H1 (cell line): ENCODE measurements around the gene MAPT. TPM values are rescaled to one million over a fixed set of nuclear protein-coding genes. Genes with fewer than 3 reads are reported as not detected.
A peak's percentile ranks its signal among the peaks of the same experiment; 100 is the strongest.

Experiments
- CTCF ChIA-PET: fragments of 300-600 bp; sonication (Branson Sonifier 250); formaldehyde crosslinking; loops from one replicate; lab custom pipeline; 2021; ENCODE audit not compliant: partially characterized antibody; lab: Charles Lee
- POLR2A ChIA-PET: fragments of 300-600 bp; sonication (Branson Sonifier 250); formaldehyde crosslinking; loops from one replicate; lab custom pipeline; 2021; ENCODE audit warnings: inconsistent platforms; ENCODE audit not compliant: partially characterized antibody; lab: Charles Lee
- DNase-seq, 2 experiments: peaks; one replicate each; pipeline versions ENCODE4 v3.0.0 to v3.0.0-alpha.2; 2010 to 2022; ENCODE audit warnings: low spot score in 2 of 2, low read depth in 1 of 2, mixed read lengths in 1 of 2
- FAIRE-seq: peaks from 2 replicates; lab custom pipeline; 2011; peaks lifted over from hg19 to GRCh38; lab: Jason Lieb, UNC
- H2AFZ ChIP-seq: 2 replicates; pipeline ENCODE4 v1.8.1; 2012; ENCODE audit warnings: low read length, inconsistent platforms
- H2AK5ac ChIP-seq: 2 replicates; pipeline ENCODE4 v1.6.1; 2013; ENCODE audit warnings: low read depth, low read length
- H2BK120ac ChIP-seq: replicated peaks from 2 replicates; pipeline ENCODE3; 2013; ENCODE audit warnings: low read depth, low read length, inconsistent platforms
- H2BK12ac ChIP-seq: 2 replicates; pipeline ENCODE4 v1.6.1; 2013; ENCODE audit warnings: low read depth, low read length
- H2BK15ac ChIP-seq: 2 replicates; pipeline ENCODE4 v1.6.1; 2013; ENCODE audit warnings: low read length
- H2BK20ac ChIP-seq: 2 replicates; pipeline ENCODE4 v1.6.1; 2013; ENCODE audit warnings: low read length
- H2BK5ac ChIP-seq: 2 replicates; pipeline ENCODE4 v1.6.1; 2013; ENCODE audit warnings: low read depth, low read length
- H3K14ac ChIP-seq: 2 replicates; pipeline ENCODE4 v1.6.1; 2013; ENCODE audit warnings: inconsistent platforms; ENCODE audit not compliant: insufficient read length
- H3K18ac ChIP-seq: 2 replicates; pipeline ENCODE4 v1.6.1; 2013; ENCODE audit warnings: low read length; ENCODE audit errors: extremely low read depth
- H3K23ac ChIP-seq: 2 replicates; pipeline ENCODE4 v1.6.1; 2013; ENCODE audit warnings: inconsistent platforms; ENCODE audit not compliant: insufficient read length
- H3K23me2 ChIP-seq: 2 replicates; pipeline ENCODE4 v1.6.1; 2013; ENCODE audit warnings: low read depth, low read length
- H3K27ac ChIP-seq: 2 replicates; pipeline ENCODE4 v1.6.1; 2011; ENCODE audit warnings: low read depth, low read length, inconsistent platforms
- H3K27me3 ChIP-seq, 4 experiments: replicated peaks in 1 of 4; 1 replicate in 1 of 4; 2 replicates in 3 of 4; pipeline versions ENCODE4 v1.6.1 to v1.8.1; 2011 to 2013; ENCODE audit warnings: low read length in 3 of 4, mild to moderate bottlenecking in 3 of 4, inconsistent platforms in 2 of 4, mixed read lengths in 2 of 4, moderate library complexity in 1 of 4; ENCODE audit not compliant: control insufficient read depth in 3 of 4, insufficient read depth in 3 of 4; ENCODE audit errors: extremely low read depth in 1 of 4
- H3K36me3 ChIP-seq, 4 experiments: 2 replicates each; pipeline versions ENCODE4 v1.6.1 to v1.8.1; 2011 to 2013; ENCODE audit warnings: mild to moderate bottlenecking in 4 of 4, low read length in 3 of 4, moderate library complexity in 2 of 4, control low read depth in 1 of 4, inconsistent platforms in 1 of 4; ENCODE audit not compliant: insufficient read depth in 4 of 4, control insufficient read depth in 2 of 4
- H3K4ac ChIP-seq: replicated peaks from 2 replicates; pipeline ENCODE3; 2013; ENCODE audit warnings: low read length, low read depth, mixed read lengths, inconsistent platforms; ENCODE audit not compliant: insufficient read length
- H3K4me1 ChIP-seq, 4 experiments: replicated peaks in 1 of 4; 1 replicate in 1 of 4; 2 replicates in 3 of 4; pipeline versions ENCODE4 v1.6.1 to v1.8.1; 2011 to 2013; ENCODE audit warnings: low read length in 3 of 4, inconsistent platforms in 2 of 4, mixed read lengths in 1 of 4; ENCODE audit not compliant: insufficient read depth in 4 of 4, control insufficient read depth in 3 of 4
- H3K4me2 ChIP-seq, 2 experiments: 2 replicates each; pipeline versions ENCODE4 v1.6.1 to v1.8.1; 2011 to 2013; ENCODE audit warnings: low read depth in 2 of 2, low read length in 2 of 2, control low read depth in 1 of 2, inconsistent platforms in 1 of 2, mild to moderate bottlenecking in 1 of 2; ENCODE audit not compliant: insufficient read depth in 1 of 2
- H3K4me3 ChIP-seq, 4 experiments: fragments of 200-600, 300-600 bp in 1 of 4; sonication (generic), shearing (Covaris generic), sonication (Bioruptor Twin) in 1 of 4; 2 replicates each; pipeline versions ENCODE4 v1.5.1 to v1.8.1; 2011 to 2016; ENCODE audit warnings: low read length in 4 of 4, low read depth in 3 of 4, control low read depth in 2 of 4, inconsistent platforms in 2 of 4, mild to moderate bottlenecking in 2 of 4, mixed read lengths in 1 of 4, moderate library complexity in 1 of 4; ENCODE audit not compliant: insufficient read depth in 2 of 4; ENCODE audit errors: extremely low read depth in 1 of 4
- H3K56ac ChIP-seq: replicated peaks from 2 replicates; pipeline ENCODE3; 2013; ENCODE audit warnings: low read depth, mild to moderate bottlenecking, mixed read lengths, low read length, inconsistent platforms; ENCODE audit not compliant: insufficient read length
- H3K79me1 ChIP-seq: 2 replicates; pipeline ENCODE4 v1.6.1; 2013; ENCODE audit warnings: low read depth, low read length, control low read depth
- H3K79me2 ChIP-seq, 2 experiments: 2 replicates each; pipeline versions ENCODE4 v1.6.1 to v1.8.1; 2012 to 2013; ENCODE audit warnings: low read length in 2 of 2, mild to moderate bottlenecking in 2 of 2, inconsistent platforms in 1 of 2; ENCODE audit not compliant: insufficient read depth in 2 of 2, control insufficient read depth in 1 of 2
- H3K9ac ChIP-seq, 4 experiments: replicated peaks in 1 of 4; 1 replicate in 1 of 4; 2 replicates in 3 of 4; pipeline versions ENCODE4 v1.6.1 to v1.8.1; 2011 to 2013; ENCODE audit warnings: low read depth in 3 of 4, low read length in 3 of 4, control low read depth in 2 of 4, mild to moderate bottlenecking in 2 of 4, moderate library complexity in 2 of 4, inconsistent platforms in 1 of 4; ENCODE audit errors: extremely low read depth in 1 of 4
- H3K9me3 ChIP-seq, 2 experiments: 2 replicates each; pipeline versions ENCODE4 v1.6.1 to v1.8.1; 2012 to 2013; ENCODE audit warnings: mild to moderate bottlenecking in 2 of 2, moderate library complexity in 2 of 2, control low read depth in 1 of 2, inconsistent platforms in 1 of 2, low read depth in 1 of 2, low read length in 1 of 2, mixed read lengths in 1 of 2; ENCODE audit not compliant: insufficient read depth in 2 of 2
- H4K20me1 ChIP-seq, 2 experiments: replicated peaks in 1 of 2; 2 replicates each; pipeline versions ENCODE3 to v1.8.1; 2011 to 2013; ENCODE audit warnings: inconsistent platforms in 2 of 2, low read length in 2 of 2, mild to moderate bottlenecking in 1 of 2; ENCODE audit not compliant: insufficient read depth in 2 of 2, control insufficient read depth in 1 of 2
- H4K5ac ChIP-seq: 2 replicates; pipeline ENCODE4 v1.6.1; 2013; ENCODE audit warnings: low read length, low read depth, mixed read lengths, inconsistent platforms; ENCODE audit not compliant: insufficient read length
- H4K8ac ChIP-seq: 2 replicates; pipeline ENCODE4 v1.8.0; 2013; ENCODE audit warnings: mild to moderate bottlenecking, moderate library complexity, low read length, inconsistent platforms; ENCODE audit not compliant: insufficient read depth; ENCODE audit errors: extremely low read depth
- H4K91ac ChIP-seq: replicated peaks from 2 replicates; pipeline ENCODE3; 2013; ENCODE audit warnings: low read length, mixed read lengths, inconsistent platforms; ENCODE audit not compliant: insufficient read length
- BACH1 ChIP-seq: IDR thresholded peaks from 2 replicates; pipeline ENCODE4 v1.6.1; 2012; ENCODE audit warnings: low read length, improper control_type of control experiment
- CBX8 ChIP-seq: fragments of 300-800, 300-1000 bp; sonication (generic); IDR thresholded peaks from 2 replicates; pipeline ENCODE4 v1.7.1; 2016; ENCODE audit warnings: low read depth, low read length, borderline replicate concordance
- CREB1 ChIP-seq: IDR thresholded peaks from 2 replicates; pipeline ENCODE4 v1.6.1; 2012; ENCODE audit warnings: inconsistent platforms
- GABPA ChIP-seq: IDR thresholded peaks from 2 replicates; pipeline ENCODE4 v1.6.1; 2011; ENCODE audit warnings: mild to moderate bottlenecking, low read length, moderate library complexity, borderline replicate concordance; ENCODE audit not compliant: insufficient read depth
- HDAC2 ChIP-seq, 2 experiments: fragments of 300-600 bp in 1 of 2; sonication (generic) in 1 of 2; IDR thresholded peaks; 2 replicates each; pipeline ENCODE4 v1.6.1; 2011 to 2012; ENCODE audit warnings: low read depth in 2 of 2, low read length in 2 of 2, mild to moderate bottlenecking in 2 of 2, moderate library complexity in 2 of 2, borderline replicate concordance in 1 of 2, inconsistent platforms in 1 of 2
- HDAC6 ChIP-seq: IDR thresholded peaks from one replicate; pipeline ENCODE4 v1.7.1; 2012; ENCODE audit warnings: low read depth, mild to moderate bottlenecking, inconsistent platforms, low read length, moderate library complexity
- KDM1A ChIP-seq: fragments of 200-600, 300-600 bp; sonication (generic); IDR thresholded peaks from 2 replicates; pipeline ENCODE4 v1.7.1; 2016; ENCODE audit warnings: mild to moderate bottlenecking, low read length, borderline replicate concordance
- KDM5A ChIP-seq: fragments of 200-600 bp; IDR thresholded peaks from 2 replicates; pipeline ENCODE4 v1.7.1; 2012; ENCODE audit warnings: mild to moderate bottlenecking, low read length, inconsistent platforms, mixed read lengths
- MAX ChIP-seq: IDR thresholded peaks from 2 replicates; pipeline ENCODE4 v1.6.1; 2012; ENCODE audit warnings: inconsistent platforms
- RNF2 ChIP-seq: fragments of 200-900, 300-1000 bp; sonication (generic); IDR thresholded peaks from 2 replicates; pipeline ENCODE4 v1.7.1; 2016; ENCODE audit warnings: borderline replicate concordance, low read depth, mild to moderate bottlenecking, antibody characterized with exemption, low read length; ENCODE audit not compliant: poor library complexity, severe bottlenecking; ENCODE audit errors: missing control alignments
- RXRA ChIP-seq: IDR thresholded peaks from 2 replicates; pipeline ENCODE4 v1.6.1; 2011; ENCODE audit warnings: low read depth, mild to moderate bottlenecking, low read length, moderate library complexity; ENCODE audit not compliant: insufficient read depth
- SRF ChIP-seq: IDR thresholded peaks from 2 replicates; pipeline ENCODE4 v1.6.1; 2011; ENCODE audit warnings: mild to moderate bottlenecking, low read depth, low read length, moderate library complexity
- WGBS, 2 experiments: shearing (Covaris generic) in 1 of 2; methylation state at CpG; one replicate each; pipeline versions ENCODE4 v1.1.6 to v1.1.7; 2013 to 2015; ENCODE audit warnings: low lambda C conversion rate in 2 of 2, mixed read lengths in 2 of 2, inconsistent platforms in 1 of 2, low coverage in 1 of 2, missing lambda C conversion rate in 1 of 2; ENCODE audit not compliant: insufficient replicate concordance in 2 of 2, insufficient coverage in 1 of 2, insufficient read length in 1 of 2; ENCODE audit errors: extremely low coverage in 1 of 2, missing lambda C conversion rate in 1 of 2; 5-methylcytosine and 5-hydroxymethylcytosine counted together
- polyA plus RNA-seq, 7 experiments: library from polyadenylated mRNA; depleted of rRNA in 3 of 7; stranded (reverse) in 5 of 7; unstranded in 2 of 7; fragments of >200 nt in 5 of 7; fragments of 200-250 nt in 2 of 7; gene quantifications; 1 replicate in 5 of 7; 2 replicates in 1 of 7; 4 replicates in 1 of 7; pipeline versions ENCODE4 v1.2.1 to v1.2.3, GENCODE V29; 2011 to 2013; ENCODE audit warnings: missing spikeins in 2 of 7, mixed read lengths in 2 of 7
- total RNA-seq: library from RNA; stranded (reverse); fragmentation: NEBNext Ultra II Directional; extraction: Animal tissue kit (Norgen Biotek cat#: 25700); gene quantifications from 2 replicates; pipeline ENCODE4 v1.2.1, GENCODE V29; 2021
- TF ChIP-seq, protein P1 (sequence below): IDR thresholded peaks from 2 replicates; pipeline ENCODE4 v1.6.1; 2011; ENCODE audit warnings: low read depth, mild to moderate bottlenecking, low read length; ENCODE audit not compliant: insufficient read depth

Gene MAPT
- total and polyA plus RNA-seq, 2 of the 8 experiments (the other 6 are each of a cell fraction or from before 2014, with no cell fraction given), result 0.54 to 1.7 TPM

DNA sequence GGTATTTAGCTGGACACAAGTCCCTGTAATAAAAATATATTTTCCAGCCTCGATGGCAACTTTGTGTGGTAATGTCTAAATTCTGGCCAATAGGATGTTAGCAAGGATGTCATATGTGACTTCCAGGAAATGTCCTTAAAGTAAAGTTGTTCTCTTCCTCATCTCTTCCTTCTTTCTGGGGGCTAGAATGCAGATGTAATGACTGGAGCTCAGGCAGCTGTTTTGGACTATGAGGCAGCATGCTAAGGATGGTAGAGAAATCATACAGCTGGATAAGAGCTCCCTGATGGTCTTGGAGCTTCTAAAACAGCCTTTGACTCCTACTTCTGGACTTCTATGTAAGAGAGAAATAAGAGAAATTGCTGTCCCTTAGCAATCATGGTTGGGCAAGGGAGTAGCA lies 16.9 kb upstream of the MAPT start:
- no peak for DNase-seq
- Histone ChIP-seq H2AK5ac (no peak overlapping the region), H3K4ac (no peak overlapping the region), H3K4me1 (no peaks in the 10 kb centered on the region), H3K4me3 (no peak overlapping the region), H2BK15ac (no peak overlapping the region), H3K23ac (no peak overlapping the region), H3K9ac (no peak overlapping the region), H4K20me1 (no peaks in the 10 kb centered on the region), H3K14ac (no peak overlapping the region), H2BK20ac (no peak overlapping the region), H3K18ac (no peak overlapping the region), H4K91ac (no peak overlapping the region), H3K9me3 (peaks cover 0 to 3% of the 10 kb centered on the region in 2 experiments; a peak in 1 of 4 replicates), H4K5ac (no peak overlapping the region), H3K27ac (no peak overlapping the region), H3K56ac (no peak overlapping the region), H3K79me2 (no peaks in the 10 kb centered on the region), H2BK12ac (no peak overlapping the region), H3K36me3 (no peaks in the 10 kb centered on the region), H3K23me2 (no peaks in the 10 kb centered on the region), H2BK5ac (no peak overlapping the region), H2AFZ (no peak overlapping the region), H3K4me2 (no peak overlapping the region), H3K27me3 (no peaks in the 10 kb centered on the region), H2BK120ac (no peak overlapping the region), H3K79me1 (no peaks in the 10 kb centered on the region), H4K8ac (no peak overlapping the region)
- 91% methylated on average over 1 of the region's 1 CpG; no CpG with 5 or more reads in 1 of the 2 experiments for WGBS, 2 experiments
- FAIRE-seq, result no peak
- POLR2A ChIA-PET, result no interaction called here
- CTCF ChIA-PET, result interaction anchor here (1.1 to 2.7 kb wide), 5 partner anchors 16 to 237 kb away, joined by 3 to 9 read pairs (median 3); no protein-coding TSS in a partner anchor
- TF ChIP-seq HDAC2 (IDR thresholded peaks at IDR 0.05; ENCODE audit: borderline replicate concordance in 1 of 2, low read depth in 2 of 2, low read length in 2 of 2) (peak in 1 of 2 experiments; percentile 67; a peak in 1 of 4 replicates), GABPA (no peak), MAX (no peak), SRF (no peak), CREB1 (no peak), CBX8 (no peak), HDAC6 (no peak), RXRA (no peak), KDM5A (no peak), RNF2 (no peak), KDM1A (peak; percentile 87), BACH1 (no peak)
- TF ChIP-seq, protein P1, sequence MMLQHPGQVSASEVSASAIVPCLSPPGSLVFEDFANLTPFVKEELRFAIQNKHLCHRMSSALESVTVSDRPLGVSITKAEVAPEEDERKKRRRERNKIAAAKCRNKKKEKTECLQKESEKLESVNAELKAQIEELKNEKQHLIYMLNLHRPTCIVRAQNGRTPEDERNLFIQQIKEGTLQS, result no peak
